Neural cell (in vitro differentiated cells): Measurements from ENCODE around the gene ZBED4. TPM values are rescaled to one million over a fixed set of nuclear protein-coding genes. Genes with fewer than 3 reads are reported as not detected.

Source experiments
- H2AFZ ChIP-seq: fragments of 200-600, 300-800 bp; sonication (generic), shearing (Covaris generic); 2 replicates; pipeline ENCODE4 v1.6.0; 2014; ENCODE audit warnings: low read depth, mild to moderate bottlenecking, antibody characterized with exemption, low read length, moderate library complexity
- H3F3A ChIP-seq: fragments of 200-600 bp; shearing (Covaris generic); 2 replicates; pipeline ENCODE4 v1.6.1; 2016; ENCODE audit warnings: mild to moderate bottlenecking, moderate library complexity, mixed read lengths, antibody characterized with exemption, low read length; ENCODE audit not compliant: insufficient read depth, poor library complexity, severe bottlenecking
- H3K27ac ChIP-seq: fragments of 200-600, 300-800 bp; sonication (generic), shearing (Covaris generic); 2 replicates; pipeline ENCODE4 v1.5.1; 2014; ENCODE audit warnings: mild to moderate bottlenecking, low read length, moderate library complexity
- H3K27me3 ChIP-seq: fragments of 300-800, 200-600 bp; sonication (generic), shearing (Covaris generic); 2 replicates; pipeline ENCODE4 v1.6.0; 2014; ENCODE audit warnings: mild to moderate bottlenecking, low read depth, low read length, moderate library complexity; ENCODE audit not compliant: insufficient read depth
- H3K36me3 ChIP-seq: fragments of 300-800, 200-600 bp; sonication (generic), shearing (Covaris generic); 2 replicates; pipeline ENCODE4 v1.5.1; 2014; ENCODE audit warnings: mild to moderate bottlenecking, antibody characterized with exemption, low read length, moderate library complexity; ENCODE audit not compliant: insufficient read depth
- H3K4me2 ChIP-seq: fragments of 300-800, 200-600 bp; sonication (generic), shearing (Covaris generic); 2 replicates; pipeline ENCODE4 v1.6.0; 2014; ENCODE audit warnings: mild to moderate bottlenecking, low read length
- H3K4me3 ChIP-seq: fragments of 300-800, 200-600 bp; sonication (generic), shearing (Covaris generic); 2 replicates; pipeline ENCODE4 v1.5.1; 2014; ENCODE audit warnings: mild to moderate bottlenecking, low read length, moderate library complexity
- H3K79me2 ChIP-seq: fragments of 200-600 bp; shearing (Covaris generic); replicated peaks from 2 replicates; pipeline ENCODE4 v1.6.0; 2014; ENCODE audit warnings: mild to moderate bottlenecking, low read length, moderate library complexity; ENCODE audit not compliant: insufficient read depth
- H3K9ac ChIP-seq: fragments of 300-800, 200-600 bp; sonication (generic), shearing (Covaris generic); 2 replicates; pipeline ENCODE4 v1.6.1; 2016; ENCODE audit warnings: mild to moderate bottlenecking, low read length, mixed read lengths
- H3K9me2 ChIP-seq: fragments of 200-600 bp; shearing (Covaris generic); 2 replicates; pipeline ENCODE4 v1.6.1; 2016; ENCODE audit warnings: mild to moderate bottlenecking, low read length, mixed read lengths; ENCODE audit not compliant: insufficient read depth
- H3K9me3 ChIP-seq: fragments of 200-600, 300-800 bp; sonication (generic), shearing (Covaris generic); 2 replicates; pipeline ENCODE4 v1.6.1; 2016; ENCODE audit warnings: mild to moderate bottlenecking, mixed run types, low read length, moderate library complexity, mixed read lengths
- H4K20me1 ChIP-seq: fragments of 200-600 bp; shearing (Covaris generic); 2 replicates; pipeline ENCODE4 v1.6.1; 2016; ENCODE audit warnings: mild to moderate bottlenecking, mixed run types; ENCODE audit not compliant: insufficient read depth
- CTCF ChIP-seq: fragments of 450-650 bp; IDR thresholded peaks from 2 replicates; pipeline ENCODE4 v1.5.1; 2014; ENCODE audit warnings: antibody characterized with exemption, mild to moderate bottlenecking, moderate library complexity; ENCODE audit not compliant: poor library complexity, severe bottlenecking
- EP300 ChIP-seq: fragments of 450-650 bp; conservative IDR thresholded peaks from 2 replicates; pipeline ENCODE4 v1.6.1; 2014; ENCODE audit warnings: antibody characterized with exemption, mild to moderate bottlenecking, moderate library complexity; ENCODE audit not compliant: poor library complexity, severe bottlenecking
- EZH2 ChIP-seq: fragments of 200-600, 300-800 bp; shearing (Covaris generic), sonication (generic); IDR thresholded peaks from 2 replicates; pipeline ENCODE4 v1.6.1; 2014; ENCODE audit warnings: antibody characterized with exemption, low read length, borderline replicate concordance, mild to moderate bottlenecking; ENCODE audit not compliant: insufficient read depth, poor library complexity, severe bottlenecking
- MXI1 ChIP-seq: fragments of 450-650 bp; conservative IDR thresholded peaks from 2 replicates; pipeline ENCODE4 v1.6.1; 2014; ENCODE audit warnings: antibody characterized with exemption, mild to moderate bottlenecking; ENCODE audit not compliant: poor library complexity, severe bottlenecking
- POLR2AphosphoS5 ChIP-seq: IDR thresholded peaks from 2 replicates; pipeline ENCODE4 v1.6.1; 2012
- RAD21 ChIP-seq: fragments of 450-650 bp; conservative IDR thresholded peaks from 2 replicates; pipeline ENCODE4 v1.6.1; 2014; ENCODE audit warnings: antibody characterized with exemption, mild to moderate bottlenecking, moderate library complexity
- SMC3 ChIP-seq: fragments of 450-650 bp; conservative IDR thresholded peaks from 2 replicates; pipeline ENCODE4 v1.6.1; 2014; ENCODE audit warnings: antibody characterized with exemption, mild to moderate bottlenecking, moderate library complexity; ENCODE audit not compliant: poor library complexity
- TAF1 ChIP-seq: IDR thresholded peaks from 2 replicates; pipeline ENCODE4 v1.6.1; 2012; ENCODE audit warnings: low read depth
- polyA plus RNA-seq: library from polyadenylated mRNA; depleted of rRNA; stranded (reverse); fragments of >200 nt; gene quantifications from 2 replicates; pipeline ENCODE4 v1.2.3, GENCODE V29; 2014
- TF ChIP-seq, protein P1 (sequence below): IDR thresholded peaks from 2 replicates; pipeline ENCODE4 v1.6.1; 2012; ENCODE audit warnings: borderline replicate concordance

ZBED4 gene
- polyA plus RNA-seq, 1 donor from 2014 or later, result 15.0 TPM

DNA sequence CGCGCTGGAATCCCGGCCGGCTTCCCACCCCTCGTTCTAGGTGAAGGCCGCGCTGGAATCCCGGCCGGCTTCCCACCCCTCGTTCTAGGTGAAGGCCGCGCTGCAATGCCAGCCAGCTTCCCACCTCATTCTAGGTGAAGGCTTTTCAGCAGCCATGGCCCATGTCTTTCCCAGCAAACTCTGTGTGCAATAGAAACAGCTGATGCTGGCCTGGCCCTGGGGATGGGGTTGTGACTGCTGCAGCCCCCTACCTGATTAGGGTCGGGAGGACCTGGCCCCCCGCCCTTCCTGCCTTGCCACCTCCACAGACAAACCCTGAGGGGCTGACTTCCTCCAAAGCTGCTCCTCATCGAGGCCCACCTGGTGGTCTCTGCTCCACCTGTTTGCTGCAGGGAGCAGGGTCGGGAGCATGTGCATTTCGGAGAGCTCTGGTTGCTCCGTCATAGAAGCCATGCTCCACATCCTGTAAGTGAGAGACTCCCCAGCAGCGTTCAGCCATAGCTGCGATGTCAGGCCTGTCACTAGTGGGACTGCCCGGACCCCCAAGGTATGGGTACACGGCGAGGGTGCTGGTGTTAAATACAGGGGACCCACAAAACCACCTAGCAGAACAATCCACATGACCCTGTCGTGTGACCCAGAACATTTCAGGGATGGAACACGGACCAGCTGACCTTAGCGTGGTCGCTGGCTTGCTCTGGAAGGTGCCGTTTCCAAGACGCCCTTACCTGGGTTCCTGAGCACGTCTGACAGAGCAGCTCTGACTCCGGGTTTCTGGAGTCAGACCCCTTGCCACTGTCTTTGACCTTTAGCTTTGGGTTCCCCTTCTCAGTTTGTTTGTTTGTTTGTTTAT is 3.3 kb downstream of the ZBED4 start:
- no peak overlapping the region for H3K9ac ChIP-seq
- TF ChIP-seq MXI1 (no peak), SMC3 (no peak)

DNA sequence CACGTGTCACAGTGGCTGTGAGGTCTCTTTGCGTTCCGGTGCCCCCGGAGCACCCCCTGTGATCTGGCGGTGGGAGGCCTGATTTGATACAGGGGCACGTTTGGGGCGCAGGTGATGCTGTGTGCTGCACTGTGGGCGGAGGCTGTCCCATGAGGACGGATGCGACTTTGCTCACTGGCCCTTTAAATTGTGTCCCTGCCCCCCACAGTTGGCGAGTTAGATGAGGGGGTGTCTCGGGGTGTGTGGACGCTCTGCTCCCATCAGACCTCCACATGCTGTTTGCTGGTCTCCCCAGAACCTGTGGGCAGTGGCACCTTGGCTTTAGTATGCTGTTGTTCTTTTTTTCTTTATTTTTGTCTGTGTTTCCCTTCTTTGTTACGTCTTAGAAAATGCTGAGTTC is 5.2 kb downstream of the ZBED4 start:
- Histone ChIP-seq H3F3A (no peaks in the 10 kb centered on the region), H3K36me3 (no peaks in the 10 kb centered on the region), H3K9me2 (no peaks in the 10 kb centered on the region), H2AFZ (no peak overlapping the region), H3K79me2 (peaks cover 79% of the 10 kb centered on the region), H3K9ac (no peak overlapping the region), H3K27me3 (no peaks in the 10 kb centered on the region), H3K27ac (no peak overlapping the region), H3K4me3 (no peak overlapping the region), H4K20me1 (no peaks in the 10 kb centered on the region), H3K4me2 (no peak overlapping the region), H3K9me3 (no peaks in the 10 kb centered on the region)
- TF ChIP-seq TAF1 (no peak), CTCF (no peak), EP300 (no peak), SMC3 (no peak), MXI1 (no peak), EZH2 (no peak), RAD21 (no peak), POLR2AphosphoS5 (no peak)
- TF ChIP-seq, protein P1, sequence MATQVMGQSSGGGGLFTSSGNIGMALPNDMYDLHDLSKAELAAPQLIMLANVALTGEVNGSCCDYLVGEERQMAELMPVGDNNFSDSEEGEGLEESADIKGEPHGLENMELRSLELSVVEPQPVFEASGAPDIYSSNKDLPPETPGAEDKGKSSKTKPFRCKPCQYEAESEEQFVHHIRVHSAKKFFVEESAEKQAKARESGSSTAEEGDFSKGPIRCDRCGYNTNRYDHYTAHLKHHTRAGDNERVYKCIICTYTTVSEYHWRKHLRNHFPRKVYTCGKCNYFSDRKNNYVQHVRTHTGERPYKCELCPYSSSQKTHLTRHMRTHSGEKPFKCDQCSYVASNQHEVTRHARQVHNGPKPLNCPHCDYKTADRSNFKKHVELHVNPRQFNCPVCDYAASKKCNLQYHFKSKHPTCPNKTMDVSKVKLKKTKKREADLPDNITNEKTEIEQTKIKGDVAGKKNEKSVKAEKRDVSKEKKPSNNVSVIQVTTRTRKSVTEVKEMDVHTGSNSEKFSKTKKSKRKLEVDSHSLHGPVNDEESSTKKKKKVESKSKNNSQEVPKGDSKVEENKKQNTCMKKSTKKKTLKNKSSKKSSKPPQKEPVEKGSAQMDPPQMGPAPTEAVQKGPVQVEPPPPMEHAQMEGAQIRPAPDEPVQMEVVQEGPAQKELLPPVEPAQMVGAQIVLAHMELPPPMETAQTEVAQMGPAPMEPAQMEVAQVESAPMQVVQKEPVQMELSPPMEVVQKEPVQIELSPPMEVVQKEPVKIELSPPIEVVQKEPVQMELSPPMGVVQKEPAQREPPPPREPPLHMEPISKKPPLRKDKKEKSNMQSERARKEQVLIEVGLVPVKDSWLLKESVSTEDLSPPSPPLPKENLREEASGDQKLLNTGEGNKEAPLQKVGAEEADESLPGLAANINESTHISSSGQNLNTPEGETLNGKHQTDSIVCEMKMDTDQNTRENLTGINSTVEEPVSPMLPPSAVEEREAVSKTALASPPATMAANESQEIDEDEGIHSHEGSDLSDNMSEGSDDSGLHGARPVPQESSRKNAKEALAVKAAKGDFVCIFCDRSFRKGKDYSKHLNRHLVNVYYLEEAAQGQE, result no peak

More for the DNA sequence above, 3.3 kb downstream of the ZBED4 start:
- Histone ChIP-seq H3K36me3 (no peaks in the 10 kb centered on the region), H3F3A (no peaks in the 10 kb centered on the region), H2AFZ (no peak overlapping the region), H3K27ac (no peak overlapping the region), H3K9me2 (no peaks in the 10 kb centered on the region), H3K4me3 (no peak overlapping the region), H3K4me2 (no peak overlapping the region), H4K20me1 (no peaks in the 10 kb centered on the region), H3K79me2 (peaks cover 66% of the 10 kb centered on the region), H3K9me3 (no peaks in the 10 kb centered on the region), H3K27me3 (no peaks in the 10 kb centered on the region)
